Measurements from ENCODE around the gene NOL4L.
"Not testable (repeated sequence)": the region's sequence is repeated elsewhere in the genome, so short reads cannot be mapped to it uniquely, and the experiment has no call there.

Gene NOL4L

GRCh38 chr20:32415494-32415893, 169.6 kb downstream of the NOL4L start:
- H3K4me3 ChIP-seq (ENCODE audit: low read depth, low read length) = no peak overlapping the region
- no peak overlapping the region for H4K8ac ChIP-seq (ENCODE audit: low read depth, low read length)
- no peak overlapping the region for H2AFZ ChIP-seq (ENCODE audit: insufficient read depth, low read length, poor library complexity)
- H3K9me3 ChIP-seq (ENCODE audit: insufficient read depth, low read depth, low read length) = no peaks in the 10 kb centered on the region
- H3K4ac ChIP-seq (ENCODE audit: low read depth, low read length) = no peak overlapping the region
- DNase-seq = no peak
- no peak overlapping the region for H4K12ac ChIP-seq (ENCODE audit: low read depth, low read length)
- no peak overlapping the region for H2AK5ac ChIP-seq (ENCODE audit: low read length)
- peak overlapping the region; percentile 35 for H3K18ac ChIP-seq (ENCODE audit: low read length)
- no peaks in the 10 kb centered on the region for H3K27me3 ChIP-seq (ENCODE audit: insufficient read depth, low read length)
- no peak overlapping the region for H2BK12ac ChIP-seq (ENCODE audit: low read length)
- H3K14ac ChIP-seq (ENCODE audit: low read length) = no peak overlapping the region
- no CpG with 5 or more reads among the region's 2 CpGs for WGBS (ENCODE audit: extremely low coverage, insufficient coverage, insufficient read length)
- H3K79me1 ChIP-seq (ENCODE audit: low read length) = no peaks in the 10 kb centered on the region
- no peak overlapping the region for H2BK120ac ChIP-seq (ENCODE audit: insufficient read depth, low read length, poor library complexity)
- H3K23ac ChIP-seq (ENCODE audit: low read length) = no peak overlapping the region
- H3K79me2 ChIP-seq (ENCODE audit: control insufficient read depth, insufficient read depth, low read length, poor library complexity) = no peaks in the 10 kb centered on the region
- no peak overlapping the region for H3K9ac ChIP-seq (ENCODE audit: low read length)
- no peak overlapping the region for H3K27ac ChIP-seq (ENCODE audit: low read depth, low read length)
- H3K4me1 ChIP-seq (ENCODE audit: control insufficient read depth in 1 of 2, insufficient read depth in 2 of 2, low read length in 2 of 2) = peaks cover 0 to 3% of the 10 kb centered on the region in 2 experiments
- no peak overlapping the region for H2BK5ac ChIP-seq (ENCODE audit: low read depth, low read length, poor library complexity)
- peaks cover 0 to 4% of the 10 kb centered on the region in 2 experiments for H3K36me3 ChIP-seq (ENCODE audit: control insufficient read depth in 1 of 2, insufficient read depth in 2 of 2, low read length in 2 of 2)
- H3K4me2 ChIP-seq (ENCODE audit: low read length) = no peak overlapping the region
- H4K91ac ChIP-seq (ENCODE audit: low read depth, low read length) = no peak overlapping the region

- no peak overlapping the region for H4K91ac ChIP-seq (ENCODE audit: low read depth, low read length)
- no peak overlapping the region for H3K9ac ChIP-seq (ENCODE audit: low read length)
- no peak overlapping the region for H2BK120ac ChIP-seq (ENCODE audit: insufficient read depth, low read length, poor library complexity)
- no peak overlapping the region for H3K4me3 ChIP-seq (ENCODE audit: low read depth, low read length)
- H3K14ac ChIP-seq (ENCODE audit: low read length) = no peak overlapping the region
- WGBS (ENCODE audit: extremely low coverage, insufficient coverage, insufficient read length) = no CpG with 5 or more reads among the region's 2 CpGs
- no peak overlapping the region for H3K23ac ChIP-seq (ENCODE audit: low read length)
- no peak overlapping the region for H3K4me2 ChIP-seq (ENCODE audit: low read length)
- H3K79me1 ChIP-seq (ENCODE audit: low read length) = no peaks in the 10 kb centered on the region
- no peaks in the 10 kb centered on the region for H3K79me2 ChIP-seq (ENCODE audit: control insufficient read depth, insufficient read depth, low read length, poor library complexity)
- H3K4me1 ChIP-seq (ENCODE audit: control insufficient read depth in 1 of 2, insufficient read depth in 2 of 2, low read length in 2 of 2) = peaks cover 0 to 3% of the 10 kb centered on the region in 2 experiments
- no peak overlapping the region for H2BK12ac ChIP-seq (ENCODE audit: low read length)
- no peak overlapping the region for H2BK5ac ChIP-seq (ENCODE audit: low read depth, low read length, poor library complexity)
- H3K27me3 ChIP-seq (ENCODE audit: insufficient read depth, low read length) = no peaks in the 10 kb centered on the region
- H2AK5ac ChIP-seq (ENCODE audit: low read length) = no peak overlapping the region
- H4K12ac ChIP-seq (ENCODE audit: low read depth, low read length) = no peak overlapping the region
- H3K18ac ChIP-seq (ENCODE audit: low read length) = no peak overlapping the region
- H3K36me3 ChIP-seq (ENCODE audit: control insufficient read depth in 1 of 2, insufficient read depth in 2 of 2, low read length in 2 of 2) = peaks cover 3% of the 10 kb centered on the region in 2 experiments
- H3K27ac ChIP-seq (ENCODE audit: low read depth, low read length) = no peak overlapping the region
- no peak overlapping the region for H3K4ac ChIP-seq (ENCODE audit: low read depth, low read length)
- no peaks in the 10 kb centered on the region for H3K9me3 ChIP-seq (ENCODE audit: insufficient read depth, low read depth, low read length)
- no peak for DNase-seq
- H2AFZ ChIP-seq (ENCODE audit: insufficient read depth, low read length, poor library complexity) = no peak overlapping the region
- H4K8ac ChIP-seq (ENCODE audit: low read depth, low read length) = no peak overlapping the region
These were observed 173.0 kb downstream of the NOL4L start for GRCh38 chr20:32411955-32412706.

- not testable (repeated sequence) for H3K27me3 ChIP-seq (ENCODE audit: insufficient read depth, low read length); H2BK5ac ChIP-seq (ENCODE audit: low read depth, low read length, poor library complexity); H3K9ac ChIP-seq (ENCODE audit: low read length); H3K4me3 ChIP-seq (ENCODE audit: low read depth, low read length); H4K8ac ChIP-seq (ENCODE audit: low read depth, low read length); H3K79me1 ChIP-seq (ENCODE audit: low read length); H2BK12ac ChIP-seq (ENCODE audit: low read length); H3K4ac ChIP-seq (ENCODE audit: low read depth, low read length); H3K36me3 ChIP-seq (ENCODE audit: control insufficient read depth in 1 of 2, insufficient read depth in 2 of 2, low read length in 2 of 2); H4K91ac ChIP-seq (ENCODE audit: low read depth, low read length); H3K79me2 ChIP-seq (ENCODE audit: control insufficient read depth, insufficient read depth, low read length, poor library complexity); H3K4me2 ChIP-seq (ENCODE audit: low read length); H3K23ac ChIP-seq (ENCODE audit: low read length); H4K12ac ChIP-seq (ENCODE audit: low read depth, low read length); H2AK5ac ChIP-seq (ENCODE audit: low read length); H3K27ac ChIP-seq (ENCODE audit: low read depth, low read length); H2BK120ac ChIP-seq (ENCODE audit: insufficient read depth, low read length, poor library complexity); H3K4me1 ChIP-seq (ENCODE audit: control insufficient read depth in 1 of 2, insufficient read depth in 2 of 2, low read length in 2 of 2); H3K9me3 ChIP-seq (ENCODE audit: insufficient read depth, low read depth, low read length); DNase-seq; H3K18ac ChIP-seq (ENCODE audit: low read length); H3K14ac ChIP-seq (ENCODE audit: low read length); H2AFZ ChIP-seq (ENCODE audit: insufficient read depth, low read length, poor library complexity)
- WGBS (ENCODE audit: extremely low coverage, insufficient coverage, insufficient read length) = no CpG with 5 or more reads among the region's 9 CpGs
These were observed 177.9 kb downstream of the NOL4L start for GRCh38 chr20:32407131-32407750.

DNA sequence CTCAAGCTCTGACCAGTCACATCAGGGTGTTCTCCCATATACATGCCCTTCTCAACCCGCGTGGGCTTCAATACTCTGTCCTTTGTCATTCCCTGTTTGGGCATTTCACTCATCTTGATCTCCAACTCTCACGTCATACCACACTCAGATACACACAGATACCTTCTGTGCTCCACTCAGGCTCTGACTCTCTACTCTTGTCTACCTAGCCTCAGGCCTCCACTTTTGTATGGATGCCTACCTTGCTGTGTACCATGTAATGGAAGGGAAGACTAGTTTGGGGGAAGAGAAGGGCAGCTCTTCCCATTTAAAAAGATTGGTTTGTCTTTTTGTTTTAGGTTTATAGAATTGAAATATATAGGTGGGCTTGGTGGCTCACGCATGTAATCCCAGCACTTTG, 178.4 kb downstream of the NOL4L start:
- no peak overlapping the region for H3K23ac ChIP-seq (ENCODE audit: low read length)
- no peak overlapping the region for H3K27ac ChIP-seq (ENCODE audit: low read depth, low read length)
- no CpG with 5 or more reads among the region's 4 CpGs for WGBS (ENCODE audit: extremely low coverage, insufficient coverage, insufficient read length)

More for the DNA sequence above, 178.4 kb downstream of the NOL4L start:
- Histone ChIP-seq H3K79me2 (ENCODE audit: control insufficient read depth, insufficient read depth, low read length, poor library complexity) (no peaks in the 10 kb centered on the region), H3K4me3 (ENCODE audit: low read depth, low read length) (no peak overlapping the region), H3K36me3 (ENCODE audit: control insufficient read depth in 1 of 2, insufficient read depth in 2 of 2, low read length in 2 of 2) (peaks cover 2 to 5% of the 10 kb centered on the region in 2 experiments), H3K14ac (ENCODE audit: low read length) (no peak overlapping the region), H3K79me1 (ENCODE audit: low read length) (no peaks in the 10 kb centered on the region), H3K4me2 (ENCODE audit: low read length) (no peak overlapping the region), H2AFZ (ENCODE audit: insufficient read depth, low read length, poor library complexity) (no peak overlapping the region), H4K12ac (ENCODE audit: low read depth, low read length) (no peak overlapping the region), H2AK5ac (ENCODE audit: low read length) (no peak overlapping the region), H2BK120ac (ENCODE audit: insufficient read depth, low read length, poor library complexity) (no peak overlapping the region), H4K8ac (ENCODE audit: low read depth, low read length) (no peak overlapping the region), H2BK5ac (ENCODE audit: low read depth, low read length, poor library complexity) (no peak overlapping the region), H3K27me3 (ENCODE audit: insufficient read depth, low read length) (no peaks in the 10 kb centered on the region), H3K18ac (ENCODE audit: low read length) (no peak overlapping the region), H4K91ac (ENCODE audit: low read depth, low read length) (no peak overlapping the region), H3K9ac (ENCODE audit: low read length) (no peak overlapping the region), H2BK12ac (ENCODE audit: low read length) (no peak overlapping the region), H3K4me1 (ENCODE audit: control insufficient read depth in 1 of 2, insufficient read depth in 2 of 2, low read length in 2 of 2) (no peaks in the 10 kb centered on the region), H3K9me3 (ENCODE audit: insufficient read depth, low read depth, low read length) (no peaks in the 10 kb centered on the region), H3K4ac (ENCODE audit: low read depth, low read length) (no peak overlapping the region)
- no peak for DNase-seq
